Left cardiac atrium (tissue), 4 donors: ENCODE data around the gene ANKRD40. TPM values are rescaled to one million over a fixed set of nuclear protein-coding genes. Genes with fewer than 3 reads are reported as not detected.
A peak's percentile ranks its signal among the peaks of the same experiment; 100 is the strongest.
"Not testable (repeated sequence)": the region's sequence is repeated elsewhere in the genome, so short reads cannot be mapped to it uniquely, and the experiment has no call there.

Experiments used
- ATAC-seq, 2 donors: fragments of 200-7000 bp; cut with Tn5 transposase; one replicate each; pipeline ENCODE4 v1.9.1; 2020; ENCODE audit warnings: mild to moderate bottlenecking in 2 of 2, moderate library complexity in 2 of 2
- DNase-seq: peaks from one replicate; pipeline ENCODE4 v3.0.0-alpha.2; 2020
- intact Hi-C, 2 donors: fragments of 100-400 bp; cut with DNase I; formaldehyde crosslinking; loops; one replicate each; pipeline versions ENCODE4 v1.14.1 to v1.15.1; 2022 to 2023
- total RNA-seq, 2 donors: library from RNA; stranded (reverse); fragmentation: NEBNext Ultra II Directional; extraction: Animal tissue kit (Norgen Biotek cat#: 25700); gene quantifications; one replicate each; pipeline ENCODE4 v1.2.1, GENCODE V29; 2021
- donor health status: DM: no; HTN: yes; CAD: no.
- donor health status: DM: no; HTN: yes; CAD: no; lungs with severe emphysema.
- donor health status: DM: yes; HTN: yes; CAD: no.
- donor health status: Dilated cardiomyopathy.

ANKRD40 gene
- total RNA-seq, 2 donors from 2014 or later: 43.8 to 45.4 TPM

DNA sequence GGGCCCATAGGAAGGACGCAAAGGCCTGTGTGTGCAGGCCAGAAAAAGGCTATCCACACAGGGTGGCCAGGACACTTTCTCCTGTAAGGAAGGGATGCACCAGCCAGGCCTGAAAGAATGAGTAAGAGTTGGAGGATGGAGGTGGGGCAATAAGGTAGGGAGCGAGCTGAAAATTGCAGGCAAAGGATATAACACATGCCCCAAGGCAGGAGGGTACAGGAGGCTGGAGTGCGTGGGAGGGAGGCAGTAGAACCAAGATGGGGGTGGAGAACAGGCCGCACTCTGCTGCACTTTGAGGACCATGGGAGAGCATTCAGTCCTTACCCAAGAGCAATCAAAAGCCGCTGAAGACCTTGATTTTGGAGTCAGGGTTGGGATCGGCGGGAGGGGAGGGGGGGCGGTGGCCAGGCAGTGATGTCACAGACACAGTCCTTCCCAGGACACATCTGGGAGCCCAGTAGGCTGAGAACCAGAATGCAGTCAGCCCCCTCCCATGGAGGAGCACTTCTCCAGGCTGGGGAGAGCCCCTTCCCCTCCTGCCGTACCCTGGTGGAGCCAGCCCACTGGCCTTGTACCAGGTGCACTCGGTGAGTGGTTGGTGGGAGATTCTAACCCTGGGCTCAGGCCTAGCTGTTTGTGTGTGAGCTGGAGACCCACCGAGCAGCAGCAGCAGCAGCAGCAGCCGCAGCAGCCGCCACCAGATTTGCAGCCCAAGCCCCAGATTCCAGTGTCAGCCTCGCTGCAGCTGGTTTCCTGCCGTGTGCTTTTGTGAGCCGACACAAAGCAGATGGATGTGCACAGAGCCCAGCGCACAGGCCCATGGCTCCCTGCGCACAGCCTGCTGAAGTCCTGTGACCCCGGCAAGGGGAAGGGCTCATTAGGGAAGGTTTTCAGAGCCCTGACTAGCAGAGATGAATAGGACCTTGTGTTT lies 17.5 kb downstream of the ANKRD40 start:
- no peak for ATAC-seq
- intact Hi-C loops: no loop called here

DNA sequence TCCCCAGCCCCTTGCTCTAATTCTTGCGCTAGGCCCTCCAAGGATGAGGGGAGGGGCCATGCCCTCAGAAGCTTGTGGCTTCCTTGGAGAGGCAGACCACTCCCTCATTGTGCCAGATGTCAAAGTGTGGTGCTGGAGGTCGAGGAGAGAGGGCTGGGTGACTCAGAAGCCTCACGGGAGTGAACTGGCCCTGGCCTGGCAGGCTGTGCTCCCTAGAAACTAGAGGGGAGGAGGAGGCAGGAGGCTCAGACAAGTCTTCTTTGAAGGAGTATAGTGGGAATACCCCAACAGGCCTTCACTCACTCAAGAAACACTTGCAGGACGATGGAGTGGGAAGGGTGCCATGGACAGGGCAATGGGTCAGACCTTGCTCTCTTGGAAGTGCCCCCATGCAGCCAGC lies 18.5 kb downstream of the ANKRD40 start:
- intact Hi-C loops: no loop called here
- no peak for ATAC-seq
- DNase-seq: no peak

More for the DNA sequence above, 17.5 kb downstream of the ANKRD40 start:
- no peak for DNase-seq

DNA sequence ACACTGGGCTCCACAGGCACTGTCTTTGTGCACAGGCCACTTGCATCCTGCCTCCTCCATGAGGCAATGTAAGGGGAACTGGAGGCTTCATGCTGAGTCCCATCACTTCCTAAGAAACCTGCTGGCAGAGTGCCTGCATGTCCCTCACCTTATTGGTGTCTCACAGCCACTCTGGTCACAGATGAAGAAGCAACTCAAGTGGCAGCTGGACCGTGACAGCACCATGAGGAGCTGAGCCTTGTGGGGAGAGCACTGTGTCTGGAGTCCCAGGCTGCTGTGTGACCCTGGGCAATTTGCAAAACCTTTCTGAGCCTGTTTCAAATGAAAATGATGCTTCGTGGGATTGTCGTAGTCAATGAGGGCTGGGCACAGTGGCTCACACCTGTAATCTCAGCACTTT lies 19.5 kb downstream of the ANKRD40 start:
- intact Hi-C loops: no loop called here
- ATAC-seq (no peak), DNase-seq (no peak)

DNA sequence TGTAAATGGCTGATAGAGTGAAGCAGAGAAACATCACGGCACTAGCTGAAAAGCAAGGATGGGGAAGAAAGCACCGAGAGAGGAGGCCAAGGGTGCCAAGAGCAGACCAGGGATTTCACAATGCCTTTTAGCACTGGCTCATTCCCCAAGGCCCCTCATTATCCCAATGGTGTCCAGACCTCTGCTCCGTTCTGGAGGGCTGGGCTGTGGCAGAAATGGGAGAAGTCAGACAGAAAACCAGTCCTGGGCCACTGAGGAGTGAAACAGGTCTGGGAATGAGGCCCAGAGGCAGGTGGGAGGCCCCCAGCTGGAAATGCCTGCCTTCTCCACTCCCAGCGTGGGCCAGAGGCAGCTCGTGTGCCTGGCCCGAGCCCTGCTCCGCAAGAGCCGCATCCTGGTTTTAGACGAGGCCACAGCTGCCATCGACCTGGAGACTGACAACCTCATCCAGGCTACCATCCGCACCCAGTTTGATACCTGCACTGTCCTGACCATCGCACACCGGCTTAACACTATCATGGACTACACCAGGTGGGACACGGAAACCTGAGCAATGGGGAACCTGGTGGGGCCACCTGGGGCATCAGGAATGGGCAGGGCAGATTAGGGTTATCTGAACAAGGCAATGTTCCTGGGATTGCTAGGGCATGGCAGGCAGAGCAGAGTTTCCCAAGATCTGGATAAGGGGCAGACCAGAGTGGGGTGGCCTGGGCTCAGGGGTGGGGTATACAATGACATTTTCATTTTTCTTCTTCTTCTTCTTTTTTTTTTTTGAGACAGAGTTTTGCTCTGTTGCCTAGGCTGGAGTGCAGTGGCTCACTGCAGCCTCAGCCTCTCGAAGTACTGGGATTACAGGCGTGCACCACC lies 20.3 kb downstream of the ANKRD40 start:
- ATAC-seq (peak; percentile 5 to 38), DNase-seq (no peak)
- intact Hi-C loops: no loop called here

DNA sequence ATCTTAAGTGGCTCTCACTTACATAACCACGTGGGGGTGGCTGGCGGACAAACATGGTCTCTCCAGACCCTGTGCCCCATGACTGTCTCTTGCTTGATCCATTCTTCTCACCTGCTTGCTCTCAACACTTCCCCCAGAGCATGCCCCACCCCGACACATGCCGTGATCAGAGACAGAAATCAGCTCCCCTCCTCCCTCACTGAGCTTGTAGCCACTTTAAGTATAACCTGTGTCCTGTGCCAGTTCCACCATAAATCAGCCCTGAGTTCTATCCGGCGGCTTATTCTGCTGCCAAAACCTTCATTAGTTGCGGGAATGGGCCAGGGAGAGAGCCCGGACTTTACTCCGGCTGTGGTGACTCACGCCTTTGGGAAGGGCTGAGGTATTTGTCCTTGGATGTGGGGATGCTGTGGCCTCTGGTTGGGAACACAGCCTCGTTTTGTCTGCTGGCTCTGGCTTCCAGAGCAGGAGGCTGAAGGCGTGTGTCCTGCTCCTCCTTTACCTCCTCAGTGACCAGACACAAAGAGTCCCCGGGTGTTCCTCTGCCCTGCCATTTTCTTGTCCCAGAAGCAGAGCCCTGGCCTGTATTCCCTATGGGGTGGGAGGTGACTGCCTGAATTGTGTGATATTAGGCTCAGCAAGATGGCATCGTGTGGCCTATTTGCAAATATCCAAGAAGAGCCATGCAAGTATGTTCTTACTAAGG lies 21.1 kb downstream of the ANKRD40 start:
- intact Hi-C loops: no loop called here

DNA sequence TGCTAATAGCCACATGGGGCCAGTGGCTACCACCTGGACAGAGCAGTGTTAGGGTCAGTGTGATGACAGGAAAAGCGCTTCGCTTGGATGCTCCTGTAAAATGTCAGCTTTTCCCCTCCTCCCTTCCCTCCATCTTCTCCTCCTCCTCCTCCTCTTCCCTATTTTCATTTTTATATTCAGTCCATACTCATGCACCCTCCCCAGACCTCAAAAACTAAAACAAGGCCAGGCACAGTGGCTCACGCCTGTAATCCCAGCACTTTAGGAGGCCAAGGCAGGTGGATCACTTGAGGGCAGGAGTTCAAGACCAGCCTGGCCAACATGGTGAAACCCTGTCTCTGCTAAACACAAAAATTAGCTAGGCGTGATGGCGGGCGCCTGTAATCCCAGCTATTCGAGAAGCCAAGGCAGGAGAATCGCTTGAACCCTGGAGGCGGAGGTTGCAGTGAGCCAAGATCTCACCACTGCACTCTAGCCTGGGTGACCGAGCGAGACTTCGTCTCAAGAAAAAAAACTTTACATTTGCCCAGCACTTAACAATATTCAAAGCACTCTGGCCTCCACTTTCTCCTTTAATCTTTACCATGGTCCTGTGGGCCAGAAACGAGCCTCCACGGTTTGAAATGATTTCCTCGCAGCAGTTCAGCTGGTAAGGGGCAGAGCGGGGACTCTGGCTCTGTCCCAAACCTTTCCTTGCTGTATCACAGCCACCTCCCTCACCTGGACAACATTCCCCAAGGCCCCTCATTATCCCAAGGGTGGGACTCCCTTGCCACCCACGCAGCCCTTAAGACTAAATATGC lies 21.8 kb downstream of the ANKRD40 start:
- DNase-seq: no peak
- no peak for ATAC-seq
- intact Hi-C loops: no loop called here

More for the DNA sequence above, 21.1 kb downstream of the ANKRD40 start:
- DNase-seq (peak; percentile 83), ATAC-seq (peak; percentile 78 to 86)

DNA sequence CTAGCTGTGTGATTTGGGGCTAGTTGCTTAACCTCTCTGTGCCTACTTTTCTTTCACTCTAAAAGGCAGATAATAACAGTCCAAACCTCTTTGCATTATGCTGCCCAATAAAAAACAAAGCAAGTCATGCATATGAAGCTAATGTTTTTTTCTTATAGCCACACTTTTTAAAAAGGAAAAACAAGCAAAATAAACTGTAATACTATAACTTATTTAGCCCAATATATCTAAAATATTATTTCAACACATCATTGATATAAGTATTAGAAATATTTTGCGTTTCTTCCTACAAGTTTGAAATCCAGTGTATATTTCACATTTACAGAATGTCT lies 22.4 kb downstream of the ANKRD40 start:
- DNase-seq: no peak
- intact Hi-C loops: no loop called here
- no peak for ATAC-seq

DNA sequence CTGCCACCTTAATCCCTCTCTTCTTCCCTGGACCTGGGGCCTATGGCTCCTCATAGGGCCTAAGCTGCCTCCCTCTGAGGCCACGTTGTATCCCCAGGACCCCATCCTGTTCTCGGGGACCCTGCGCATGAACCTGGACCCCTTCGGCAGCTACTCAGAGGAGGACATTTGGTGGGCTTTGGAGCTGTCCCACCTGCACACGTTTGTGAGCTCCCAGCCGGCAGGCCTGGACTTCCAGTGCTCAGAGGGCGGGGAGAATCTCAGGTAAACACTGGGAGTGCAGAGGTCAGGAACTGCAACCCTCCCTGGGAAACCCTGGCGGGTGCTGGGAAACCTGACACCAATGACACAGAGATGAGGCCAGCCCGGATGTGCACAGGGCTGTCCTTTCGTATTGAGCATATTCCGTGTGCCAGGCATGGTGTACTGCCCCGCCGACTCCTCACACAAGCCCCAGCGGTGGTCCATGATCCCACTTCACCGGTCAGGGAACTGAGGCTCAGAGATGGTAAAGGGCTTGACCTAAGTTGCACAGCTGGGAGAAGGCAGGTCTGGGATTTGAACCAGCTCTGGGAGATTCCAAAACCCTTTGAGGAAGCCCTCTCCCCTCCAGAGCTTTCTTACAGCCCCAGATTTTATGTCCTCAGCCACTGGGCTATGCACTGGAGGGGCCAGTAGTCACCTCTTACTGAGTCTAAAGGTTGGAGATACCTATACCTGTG lies 22.9 kb downstream of the ANKRD40 start:
- DNase-seq: no peak
- ATAC-seq: no peak

DNA sequence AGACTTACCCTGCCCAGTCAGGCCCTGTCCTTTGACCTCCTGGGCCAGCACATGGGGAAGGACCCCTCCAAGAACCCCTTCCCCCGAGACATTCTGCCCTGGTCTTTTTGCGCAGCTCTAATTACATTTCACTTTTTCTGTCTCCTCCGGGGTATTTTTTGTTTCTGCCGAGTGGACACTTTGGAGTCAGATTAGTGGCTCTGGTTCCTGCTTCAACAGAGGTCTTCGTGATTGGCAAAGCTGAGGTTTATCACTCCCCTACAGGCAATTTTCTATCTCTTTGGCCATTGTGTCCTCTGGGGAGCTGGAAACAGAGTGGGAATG lies 23.5 kb downstream of the ANKRD40 start:
- intact Hi-C loops: loop anchor here (5.0 kb wide), 2 partner anchors 137 to 202 kb away; partner anchors contain the start of gene SPATA20 (in 2 of the 2)
- ATAC-seq (no peak), DNase-seq (no peak)

More for the DNA sequence above, 22.9 kb downstream of the ANKRD40 start:
- intact Hi-C loops: loop anchor here (5.0 kb wide), 2 partner anchors 137 to 202 kb away; partner anchors contain the start of gene SPATA20 (in 2 of the 2)

DNA sequence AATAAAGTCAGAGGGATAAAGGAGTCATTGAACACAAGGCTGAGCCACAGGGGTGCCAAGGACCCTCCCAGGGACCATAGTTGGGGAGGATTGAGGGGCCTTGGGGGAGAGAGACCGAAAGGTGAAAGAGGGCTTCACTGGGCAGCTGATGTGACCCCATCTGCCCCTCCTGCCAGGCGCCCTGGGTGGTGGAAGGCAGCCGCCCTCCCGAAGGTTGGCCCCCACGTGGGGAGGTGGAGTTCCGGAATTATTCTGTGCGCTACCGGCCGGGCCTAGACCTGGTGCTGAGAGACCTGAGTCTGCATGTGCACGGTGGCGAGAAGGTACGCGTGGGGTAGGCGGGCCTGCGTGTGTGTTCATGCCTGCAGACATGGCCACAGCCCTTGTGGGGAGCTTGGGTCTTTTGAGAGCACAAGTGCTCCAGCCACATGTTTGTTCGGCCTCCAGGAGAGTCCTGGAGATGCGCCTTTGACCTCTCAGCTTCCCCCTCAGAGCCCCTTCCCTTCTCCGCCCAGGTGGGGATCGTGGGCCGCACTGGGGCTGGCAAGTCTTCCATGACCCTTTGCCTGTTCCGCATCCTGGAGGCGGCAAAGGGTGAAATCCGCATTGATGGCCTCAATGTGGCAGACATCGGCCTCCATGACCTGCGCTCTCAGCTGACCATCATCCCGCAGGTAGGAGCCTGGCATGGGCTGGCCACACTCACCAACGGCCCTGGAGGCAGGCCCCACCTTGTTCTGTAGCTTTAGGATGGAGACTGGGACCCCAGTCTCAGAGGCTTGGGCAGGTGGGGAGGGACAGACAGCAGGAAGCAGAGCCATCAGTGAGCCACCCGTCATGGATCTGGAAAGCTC lies 24.1 kb downstream of the ANKRD40 start:
- ATAC-seq (no peak), DNase-seq (peak; percentile 21)
- intact Hi-C loops: loop anchor here (5.0 kb wide), 2 partner anchors 136 to 201 kb away; partner anchors contain the start of gene SPATA20 (in 2 of the 2)

DNA sequence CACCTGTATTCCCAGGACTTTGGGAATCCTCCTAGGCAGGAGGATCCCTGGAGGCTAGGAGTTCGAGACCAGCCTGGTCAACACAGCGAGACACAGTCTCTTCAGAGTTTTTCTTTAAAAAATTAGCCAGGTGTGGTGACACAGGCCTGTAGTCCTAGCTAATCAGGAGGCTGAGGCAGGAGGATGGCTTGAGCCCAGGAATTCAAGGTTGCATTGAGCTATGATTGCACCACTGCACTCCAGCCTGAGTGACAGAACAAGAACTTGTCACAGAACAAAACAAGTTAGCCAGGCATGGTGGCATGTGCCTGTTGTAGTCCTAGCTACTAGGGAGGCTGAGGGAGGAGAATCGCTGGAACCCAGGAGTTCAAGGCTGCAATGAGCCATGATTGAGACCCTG lies 24.8 kb downstream of the ANKRD40 start:
- DNase-seq: no peak
- no peak for ATAC-seq
- intact Hi-C loops: loop anchor here (5.0 kb wide), 2 partner anchors 136 to 201 kb away; partner anchors contain the start of gene SPATA20 (in 2 of the 2)

DNA sequence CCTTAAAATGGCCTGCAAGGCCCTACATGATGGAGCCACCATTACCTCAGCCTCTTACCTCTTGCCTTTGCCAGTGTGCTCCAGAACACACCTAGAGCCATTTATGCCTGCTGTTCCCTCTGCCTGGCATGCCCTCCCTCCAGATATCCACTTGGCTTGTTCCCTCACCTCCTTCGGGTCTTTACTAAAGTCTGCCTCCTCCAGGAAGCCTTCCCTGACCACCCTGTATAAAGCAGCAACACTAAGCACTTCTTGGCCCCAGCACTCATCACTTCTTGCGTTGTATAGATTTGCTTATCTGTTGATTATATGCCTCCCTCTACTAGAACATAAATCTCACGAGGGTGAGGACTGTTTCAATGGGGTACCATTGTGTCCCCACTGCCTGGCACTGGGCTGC lies 25.3 kb downstream of the ANKRD40 start:
- DNase-seq (no peak), ATAC-seq (no peak)
- intact Hi-C loops: loop anchor here (5.0 kb wide), 2 partner anchors 135 to 200 kb away; partner anchors contain the start of gene SPATA20 (in 2 of the 2)

DNA sequence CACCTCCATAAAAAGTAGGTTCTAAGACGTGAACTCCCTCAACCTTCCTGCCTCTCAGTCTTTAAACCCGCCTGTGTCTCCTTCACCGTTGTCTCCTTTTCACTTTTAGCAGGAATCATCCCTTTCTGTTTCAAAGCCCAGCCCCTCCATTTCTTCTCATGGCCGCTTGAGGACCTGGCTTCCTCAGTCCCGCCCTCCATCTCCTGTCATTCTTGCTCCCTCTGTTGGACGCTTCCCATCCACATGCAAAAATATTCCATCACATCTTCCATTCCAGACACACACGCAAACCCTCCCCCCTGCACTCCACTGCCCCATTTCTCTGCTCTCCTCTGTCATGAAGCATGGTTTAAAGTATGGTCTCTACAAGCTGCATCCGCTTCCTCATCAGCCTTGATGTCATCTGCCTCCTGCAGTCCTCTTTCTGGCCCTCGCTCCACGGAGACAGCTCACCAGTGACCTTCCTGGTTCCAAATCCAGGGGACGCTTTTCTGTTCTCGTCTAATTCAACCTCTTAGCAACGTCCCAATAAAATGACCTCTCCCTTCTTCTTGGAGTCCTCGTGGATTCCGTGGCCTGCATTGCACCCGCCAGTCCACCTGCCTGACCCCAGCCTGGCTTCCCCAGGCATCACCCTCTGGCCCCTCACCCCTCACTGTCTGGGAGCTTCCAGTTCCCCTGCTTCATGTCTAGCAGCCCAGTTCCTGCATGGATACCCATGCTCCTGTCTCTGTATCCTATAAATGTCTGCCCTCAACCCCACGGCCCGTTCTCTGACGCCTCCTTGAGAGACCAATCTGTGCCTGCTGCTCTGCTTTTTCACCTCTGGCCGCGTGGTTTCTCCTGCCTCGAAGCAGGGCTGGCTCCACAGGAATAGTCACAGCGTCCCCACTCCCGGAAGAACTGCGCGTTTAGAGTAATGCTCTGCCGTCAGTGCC lies 26.2 kb downstream of the ANKRD40 start:
- intact Hi-C loops: loop anchor here (2.0 to 5.0 kb wide), 3 partner anchors 49 to 199 kb away; partner anchors contain the start of gene SPATA20 (in 2 of the 2)
- DNase-seq (peak; percentile 58), ATAC-seq (peak; percentile 75 to 79)

DNA sequence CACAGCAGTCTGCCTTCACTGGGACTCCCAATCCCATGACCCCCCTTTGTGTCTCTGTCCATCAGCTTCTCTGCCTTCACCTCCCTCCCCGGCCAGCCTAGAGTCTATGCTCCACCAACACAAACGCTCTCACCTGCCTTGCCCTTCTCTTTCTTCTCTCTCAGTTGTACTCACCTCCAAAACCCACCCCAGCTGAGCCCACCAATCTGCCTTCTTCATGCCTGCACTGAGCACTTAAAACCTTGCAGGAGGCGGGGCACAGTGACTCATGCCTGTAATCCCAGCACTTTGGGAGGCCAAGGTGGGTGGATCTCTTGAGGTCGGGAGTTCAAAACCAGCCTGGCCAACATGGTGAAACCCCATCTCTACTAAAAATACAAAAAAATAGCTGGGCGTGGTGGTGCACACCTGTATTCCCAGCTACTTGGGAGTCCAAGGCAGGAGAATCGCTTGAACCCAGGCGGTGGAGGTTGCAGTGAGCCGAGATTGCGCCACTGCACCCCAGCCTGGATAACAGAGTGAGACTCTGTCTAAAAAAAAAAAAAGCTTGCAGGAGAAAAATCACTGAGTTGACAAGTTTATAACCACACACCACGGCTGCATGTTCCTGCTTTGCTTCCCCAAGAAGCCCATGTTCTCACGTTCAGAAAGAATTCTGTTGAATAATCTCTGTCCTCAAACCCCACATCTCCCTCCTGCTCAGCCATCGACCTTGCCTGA lies 27.0 kb downstream of the ANKRD40 start:
- not testable (repeated sequence) for DNase-seq
- ATAC-seq: peak in 1 of 2 donors; percentile 8
- intact Hi-C loops: loop anchor here (2.0 to 5.0 kb wide), 3 partner anchors 48 to 198 kb away; partner anchors contain the start of gene SPATA20 (in 2 of the 2)

DNA sequence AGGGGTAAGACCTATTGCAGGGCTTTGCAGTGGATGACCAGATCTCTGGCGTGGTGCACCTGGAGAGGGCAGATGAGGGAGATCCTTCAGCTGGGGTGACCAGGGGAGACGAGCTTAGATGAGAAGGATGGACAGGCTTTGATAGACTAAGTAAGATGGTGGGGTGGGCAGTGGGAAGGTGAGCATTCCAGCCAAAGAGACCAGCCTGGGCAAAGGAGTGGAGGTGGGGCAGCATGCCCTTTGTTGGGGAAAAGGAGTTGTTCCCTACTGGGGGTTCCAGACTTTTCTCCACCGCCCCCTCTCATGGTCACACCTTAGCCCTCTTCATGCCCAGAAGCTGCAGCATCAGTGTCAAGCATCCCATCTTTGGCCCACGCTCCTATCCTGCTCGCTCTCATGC lies 27.6 kb downstream of the ANKRD40 start:
- DNase-seq: no peak
- no peak for ATAC-seq
- intact Hi-C loops: loop anchor here (2.0 to 5.0 kb wide), 3 partner anchors 47 to 198 kb away; partner anchors contain the start of gene SPATA20 (in 2 of the 2)
